Measurements from ENCODE around the gene WSB1.

The WSB1 gene

GRCh38 chr17:27299384-27300049, 5.6 kb downstream of the WSB1 start:
- no peak for TF ChIP-seq EZH2 (IDR thresholded peaks at IDR 0.05; ENCODE audit: borderline replicate concordance, low read depth, low read length, severe bottlenecking)
- no peak for TF ChIP-seq CTCF (IDR thresholded peaks at IDR 0.05; ENCODE audit: borderline replicate concordance, extremely low read depth, low read length, poor library complexity, severe bottlenecking)
- no peak for ATAC-seq (ENCODE audit: insufficient read depth, low read depth)
- H4K20me1 ChIP-seq (ENCODE audit: insufficient read depth, low read length), result peaks cover 52% of the 10 kb centered on the region
- H3K9ac ChIP-seq (ENCODE audit: low read depth, low read length), result no peak overlapping the region
- H3K4me1 ChIP-seq (ENCODE audit: insufficient read depth, low read length), result peaks cover 39% of the 10 kb centered on the region
- H3K9me3 ChIP-seq (ENCODE audit: insufficient read depth, low read length, severe bottlenecking), result no peaks in the 10 kb centered on the region
- H3K36me3 ChIP-seq (ENCODE audit: insufficient read depth, low read length), result peaks cover 37% of the 10 kb centered on the region
- H3K27ac ChIP-seq (ENCODE audit: low read length), result no peak overlapping the region
- no peaks in the 10 kb centered on the region for H3K27me3 ChIP-seq (ENCODE audit: insufficient read depth, low read length, poor library complexity)
- H3K4me3 ChIP-seq (ENCODE audit: low read depth in 1 of 2, low read length in 2 of 2), result no peak overlapping the region
- no peak for DNase-seq
- H3K79me2 ChIP-seq (ENCODE audit: insufficient read depth, low read length), result peaks cover 100% of the 10 kb centered on the region
- H3K4me2 ChIP-seq (ENCODE audit: insufficient read depth, low read length), result peak overlapping the region; percentile 39; the same call in 1 of the 2 replicates
- no peak overlapping the region for H2AFZ ChIP-seq (ENCODE audit: low read depth, low read length)

DNA sequence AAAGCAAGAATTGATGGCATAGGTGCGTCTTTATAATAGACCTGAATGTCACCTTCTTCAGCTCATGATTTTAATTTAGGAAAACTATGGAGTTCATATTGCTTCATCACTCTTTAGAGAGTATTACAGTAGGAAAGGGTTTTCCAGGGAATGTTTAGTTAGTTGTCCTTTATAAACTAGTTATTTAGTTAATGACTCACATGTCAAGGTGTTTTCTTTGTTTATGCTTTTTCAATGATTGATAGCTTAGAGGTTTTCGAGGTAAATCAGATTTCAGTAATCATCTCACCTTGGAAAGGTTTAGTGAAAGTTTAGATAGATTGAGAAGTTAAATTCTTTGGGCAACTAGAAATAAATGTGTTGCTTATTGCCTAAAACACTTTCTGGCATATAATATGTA, 9.8 kb downstream of the WSB1 start:
- no peaks in the 10 kb centered on the region for H3K27me3 ChIP-seq (ENCODE audit: insufficient read depth, low read length, poor library complexity)
- H3K27ac ChIP-seq (ENCODE audit: low read length), result no peak overlapping the region
- H3K9ac ChIP-seq (ENCODE audit: low read depth, low read length), result no peak overlapping the region
- peaks cover 68% of the 10 kb centered on the region for H3K36me3 ChIP-seq (ENCODE audit: insufficient read depth, low read length)
- ATAC-seq (ENCODE audit: insufficient read depth, low read depth), result no peak
- no peak overlapping the region for H3K4me3 ChIP-seq (ENCODE audit: low read depth in 1 of 2, low read length in 2 of 2)
- peaks cover 38% of the 10 kb centered on the region for H4K20me1 ChIP-seq (ENCODE audit: insufficient read depth, low read length)
- peaks cover 10% of the 10 kb centered on the region; the same call in 1 of the 2 replicates for H3K4me1 ChIP-seq (ENCODE audit: insufficient read depth, low read length)
- TF ChIP-seq CTCF (IDR thresholded peaks at IDR 0.05; ENCODE audit: borderline replicate concordance, extremely low read depth, low read length, poor library complexity, severe bottlenecking), result no peak
- no peak for TF ChIP-seq EZH2 (IDR thresholded peaks at IDR 0.05; ENCODE audit: borderline replicate concordance, low read depth, low read length, severe bottlenecking)
- no peak overlapping the region for H2AFZ ChIP-seq (ENCODE audit: low read depth, low read length)
- H3K9me3 ChIP-seq (ENCODE audit: insufficient read depth, low read length, severe bottlenecking), result no peaks in the 10 kb centered on the region
- H3K4me2 ChIP-seq (ENCODE audit: insufficient read depth, low read length), result no peak overlapping the region
- H3K79me2 ChIP-seq (ENCODE audit: insufficient read depth, low read length), result peaks cover 87% of the 10 kb centered on the region
- no peak for DNase-seq

GRCh38 chr17:27306276-27306835, 12.4 kb downstream of the WSB1 start:
- Histone ChIP-seq H3K4me3 (ENCODE audit: low read depth in 1 of 2, low read length in 2 of 2) (no peak overlapping the region), H3K27me3 (ENCODE audit: insufficient read depth, low read length, poor library complexity) (no peaks in the 10 kb centered on the region), H3K79me2 (ENCODE audit: insufficient read depth, low read length) (peaks cover 61% of the 10 kb centered on the region), H3K36me3 (ENCODE audit: insufficient read depth, low read length) (peaks cover 89% of the 10 kb centered on the region), H3K4me1 (ENCODE audit: insufficient read depth, low read length) (no peaks in the 10 kb centered on the region), H3K9ac (ENCODE audit: low read depth, low read length) (no peak overlapping the region), H3K27ac (ENCODE audit: low read length) (no peak overlapping the region), H2AFZ (ENCODE audit: low read depth, low read length) (no peak overlapping the region), H3K4me2 (ENCODE audit: insufficient read depth, low read length) (no peak overlapping the region), H3K9me3 (ENCODE audit: insufficient read depth, low read length, severe bottlenecking) (no peaks in the 10 kb centered on the region), H4K20me1 (ENCODE audit: insufficient read depth, low read length) (peaks cover 13% of the 10 kb centered on the region; the same call in 1 of the 2 replicates)
- DNase-seq (no peak), ATAC-seq (ENCODE audit: insufficient read depth, low read depth) (no peak)
- TF ChIP-seq CTCF (IDR thresholded peaks at IDR 0.05; ENCODE audit: borderline replicate concordance, extremely low read depth, low read length, poor library complexity, severe bottlenecking), result no peak
- TF ChIP-seq EZH2 (IDR thresholded peaks at IDR 0.05; ENCODE audit: borderline replicate concordance, low read depth, low read length, severe bottlenecking), result no peak

All from DND-41 (cell line).